Activated CD8-positive, alpha-beta memory T cell treated with anti-CD3 and anti-CD28 coated beads for 24 hours (primary cell): ENCODE results near the gene ADAMTSL1.

Experiments
- DNase-seq: peaks from one replicate; pipeline ENCODE4 v3.0.0-alpha.2; 2020

The ADAMTSL1 gene

DNA sequence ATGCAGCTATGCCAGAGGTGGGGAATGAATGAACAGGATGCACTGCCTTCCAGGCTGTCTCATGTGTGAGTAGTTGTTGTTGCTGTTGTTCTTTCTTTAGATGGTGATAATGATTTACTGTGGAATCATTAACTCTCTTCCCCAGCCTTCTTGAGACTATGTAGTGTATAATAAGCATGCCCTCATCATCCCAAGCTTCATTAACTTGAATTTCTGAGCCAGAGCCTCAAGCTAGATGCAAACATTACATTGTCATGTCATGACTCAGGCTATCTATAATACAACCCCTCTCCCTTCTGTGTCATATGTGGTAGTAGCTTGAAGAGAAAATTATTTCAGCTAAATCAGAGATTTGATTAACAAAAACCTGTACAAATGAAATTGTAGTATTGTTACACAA lies 10.0 kb upstream of the ADAMTSL1 start:
- no peak for DNase-seq

DNA sequence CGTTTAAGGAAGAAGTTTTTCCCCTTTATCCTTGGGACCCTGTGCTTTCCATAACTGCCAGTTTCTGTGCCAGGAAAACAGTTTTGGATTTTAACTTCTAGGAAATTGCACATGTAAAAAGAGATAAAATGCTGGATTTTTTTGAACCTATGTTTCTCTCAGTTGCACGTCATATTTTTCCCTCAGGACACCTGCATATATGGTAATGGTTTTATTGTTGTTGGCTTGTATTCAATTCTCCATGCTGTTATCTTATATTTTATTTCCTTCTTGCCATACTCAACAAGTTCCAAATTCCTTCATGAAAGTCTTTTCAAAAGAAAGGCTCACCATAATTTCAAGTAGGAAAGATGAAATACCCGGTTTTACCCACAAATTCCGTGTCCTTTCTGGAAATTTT lies 7.9 kb upstream of the ADAMTSL1 start:
- no peak for DNase-seq

DNA sequence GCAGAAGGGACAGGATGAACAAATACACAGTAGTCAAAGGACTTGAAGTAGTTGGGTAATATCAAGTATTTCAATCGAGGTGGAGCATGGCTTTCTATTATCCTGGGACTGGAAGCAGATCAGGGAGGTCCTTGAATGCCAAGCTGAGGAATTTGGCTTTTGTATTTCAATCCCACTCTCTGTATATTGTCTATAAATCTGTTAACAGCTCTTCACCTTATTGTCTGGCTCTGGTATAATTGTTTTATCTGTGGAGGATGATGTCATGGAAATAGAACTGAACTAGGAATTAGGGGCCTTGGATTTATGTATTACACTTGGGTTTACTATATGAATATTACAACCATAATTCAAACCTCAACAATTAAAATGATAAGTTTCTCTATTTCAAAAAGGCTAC lies 6.3 kb upstream of the ADAMTSL1 start:
- DNase-seq = no peak

DNA sequence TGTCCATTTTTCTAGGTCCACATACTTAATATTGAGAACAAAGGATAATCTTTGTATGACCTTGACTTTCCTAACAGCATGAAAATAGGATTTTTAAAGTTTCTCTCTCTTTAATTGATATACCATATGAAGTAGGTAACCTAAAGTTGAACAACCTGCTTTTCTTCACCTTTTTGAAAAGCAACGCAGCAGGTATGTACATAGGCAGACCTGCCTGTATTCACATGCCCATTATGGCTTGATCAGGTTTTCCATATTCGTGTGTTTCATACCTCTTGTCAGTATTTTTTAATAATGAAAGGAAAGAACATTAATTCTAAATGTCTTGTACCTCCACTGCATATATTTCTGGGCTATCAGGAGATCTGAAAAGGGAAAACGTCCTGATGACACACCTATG lies 1.5 kb upstream of the ADAMTSL1 start:
- DNase-seq = no peak

DNA sequence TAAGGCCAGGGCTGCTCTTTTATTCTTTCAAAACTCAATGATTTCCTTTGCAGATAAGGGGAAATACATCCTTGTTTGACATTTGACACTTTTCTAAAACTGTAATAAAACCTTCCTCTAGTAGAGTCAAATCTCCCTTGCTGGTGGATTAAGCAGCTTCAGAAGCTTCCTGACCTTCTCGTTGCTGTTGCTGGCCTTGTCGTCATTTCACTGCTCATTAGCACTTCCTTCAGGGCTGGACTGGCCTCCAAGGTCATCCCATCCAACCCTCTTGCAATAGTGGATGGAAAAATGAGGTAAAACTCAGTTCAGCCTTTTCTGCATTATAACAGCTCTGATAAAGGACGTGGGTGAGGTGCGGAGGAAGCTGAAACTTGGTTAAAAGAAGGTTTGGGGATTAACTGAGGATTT lies 1.1 kb upstream of the ADAMTSL1 start:
- no peak for DNase-seq

DNA sequence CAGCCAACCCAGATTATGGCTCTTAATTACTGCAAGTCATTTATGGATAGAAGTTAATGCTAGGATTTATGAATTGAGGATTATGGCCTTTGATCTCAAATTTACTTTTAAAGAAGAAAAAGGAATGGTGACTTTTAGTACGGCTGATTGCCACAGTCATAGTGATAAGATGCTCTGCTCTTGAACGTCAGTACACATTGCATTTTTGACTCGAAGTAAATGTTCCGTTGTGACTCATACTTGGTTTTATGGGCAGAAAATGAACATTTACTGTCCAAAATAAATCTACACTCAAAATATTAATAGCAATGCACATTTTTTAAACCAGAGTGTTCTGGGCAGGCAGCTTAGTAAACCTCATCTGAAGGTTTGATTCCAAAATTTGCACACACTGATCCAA lies 830 bp downstream of the ADAMTSL1 start:
- DNase-seq = no peak

DNA sequence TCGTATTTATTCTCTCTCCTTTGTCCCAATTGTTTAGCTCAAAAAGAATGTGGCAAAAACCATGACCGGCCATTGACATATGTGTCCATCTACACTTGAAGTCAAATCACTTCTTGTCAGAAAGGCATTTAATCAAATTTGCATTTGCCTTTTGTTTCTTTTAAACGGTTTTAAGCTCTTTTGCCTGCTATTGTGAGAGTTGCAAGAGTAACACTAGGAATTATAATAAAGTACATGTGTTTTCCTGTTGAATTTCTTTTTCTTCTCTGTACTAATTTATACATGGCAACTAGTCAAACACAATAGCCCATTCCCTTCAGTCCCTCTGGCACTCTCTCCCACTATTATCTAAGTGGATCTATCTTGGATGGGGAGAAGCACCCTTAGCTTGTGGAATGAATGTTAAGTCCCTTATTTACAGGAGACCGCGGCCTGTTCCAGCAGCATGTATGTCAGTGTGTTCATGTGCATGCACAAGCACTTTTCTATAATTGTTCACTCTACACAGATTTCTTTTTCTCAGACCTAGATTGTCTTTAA lies 3.2 kb downstream of the ADAMTSL1 start:
- no peak for DNase-seq

DNA sequence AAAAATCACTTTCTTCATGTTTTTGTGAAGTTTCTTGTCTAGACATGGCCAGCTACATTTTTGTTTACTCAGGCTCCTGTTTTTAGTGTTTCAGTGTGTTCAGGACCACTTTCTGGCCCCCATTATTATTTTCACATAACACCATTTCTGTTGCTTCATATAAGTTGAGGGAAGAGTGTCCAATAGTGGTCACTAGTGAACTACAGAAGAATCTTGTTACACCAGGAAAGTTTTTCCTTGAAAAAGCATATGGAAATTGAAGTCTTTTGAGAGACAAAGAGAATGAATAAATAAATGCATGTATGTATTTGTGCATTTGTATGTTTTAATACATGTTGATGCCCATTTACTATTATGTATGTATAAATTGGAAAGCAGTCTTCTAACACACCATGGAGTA lies 3.8 kb downstream of the ADAMTSL1 start:
- DNase-seq = no peak

DNA sequence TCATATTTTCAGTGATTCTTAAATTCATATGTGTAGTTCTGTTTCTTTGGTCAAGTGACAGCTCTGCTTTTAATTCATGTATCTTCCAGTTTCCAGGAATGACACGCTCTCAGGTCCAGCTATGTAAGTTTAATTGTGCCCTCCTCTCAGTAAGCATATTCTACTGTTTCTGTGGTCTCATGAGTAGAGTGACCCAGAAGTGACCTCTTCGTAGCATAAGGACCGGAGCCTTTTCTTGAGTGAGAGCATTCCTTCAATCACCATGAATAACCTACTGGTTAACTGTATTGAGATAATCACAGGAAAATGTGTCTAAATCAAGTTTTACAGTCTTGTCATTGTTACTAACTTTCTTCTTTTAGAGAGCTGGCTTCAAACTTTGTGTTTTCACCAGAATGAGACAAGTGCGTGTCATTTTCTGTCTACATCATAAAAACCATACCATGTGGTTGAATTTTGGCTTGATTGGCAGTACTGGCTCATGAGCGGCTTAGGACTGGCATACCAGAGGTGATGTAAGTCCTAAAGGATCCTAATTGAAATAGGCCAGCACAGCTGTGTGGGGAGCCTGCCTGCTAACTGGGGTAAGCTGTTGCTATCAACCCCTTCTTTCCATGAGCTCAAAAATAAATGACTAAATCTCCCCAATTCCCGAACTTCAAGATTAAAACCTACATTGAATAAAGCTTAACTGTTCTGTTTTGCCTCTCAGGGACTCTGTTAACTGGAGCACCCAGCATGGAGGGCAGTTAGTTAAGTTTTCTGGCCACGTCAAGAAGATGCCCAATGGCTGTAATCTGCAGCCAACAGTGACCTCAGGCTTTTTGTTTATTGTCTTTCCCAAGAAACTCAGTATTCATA lies 4.8 kb downstream of the ADAMTSL1 start:
- DNase-seq = no peak

DNA sequence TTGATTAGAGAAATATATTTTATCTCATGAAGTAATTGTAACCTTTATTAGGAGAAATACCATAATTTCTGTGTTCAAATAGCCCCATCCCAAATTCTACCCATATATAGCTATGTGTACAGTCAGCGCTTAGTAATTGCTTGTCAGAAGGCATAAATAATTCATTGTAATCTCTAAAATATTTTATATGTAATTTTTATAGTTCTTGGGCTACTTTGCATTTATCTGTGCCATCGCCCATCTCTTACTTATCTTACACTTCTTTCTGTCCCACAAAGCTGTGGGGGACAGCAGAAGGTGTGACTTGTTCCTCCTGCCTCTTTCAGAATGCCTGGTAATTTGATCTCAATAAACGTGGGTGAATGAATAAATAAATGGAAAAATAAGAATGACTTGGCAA lies 5.5 kb downstream of the ADAMTSL1 start:
- DNase-seq = no peak

DNA sequence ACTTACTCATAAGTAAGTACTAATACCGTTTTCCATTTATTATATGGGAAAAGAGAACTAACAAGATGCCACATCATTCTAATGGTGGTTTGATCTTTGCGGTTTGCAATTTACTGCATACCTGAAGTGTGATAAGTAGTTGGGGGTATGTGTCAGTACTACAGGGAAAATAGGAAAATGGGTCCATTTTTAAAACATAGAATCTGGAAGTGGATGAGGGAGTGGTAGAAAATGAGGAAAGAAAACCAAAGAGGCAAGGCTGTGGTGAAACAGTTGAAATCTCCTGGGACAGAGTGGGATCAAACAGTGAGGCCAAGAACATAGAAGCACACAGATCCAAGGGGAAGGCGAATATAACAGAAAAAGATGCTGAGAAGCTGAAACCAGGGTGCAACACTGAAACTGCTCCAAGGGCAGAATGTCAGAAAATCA lies 6.7 kb downstream of the ADAMTSL1 start:
- DNase-seq = no peak

DNA sequence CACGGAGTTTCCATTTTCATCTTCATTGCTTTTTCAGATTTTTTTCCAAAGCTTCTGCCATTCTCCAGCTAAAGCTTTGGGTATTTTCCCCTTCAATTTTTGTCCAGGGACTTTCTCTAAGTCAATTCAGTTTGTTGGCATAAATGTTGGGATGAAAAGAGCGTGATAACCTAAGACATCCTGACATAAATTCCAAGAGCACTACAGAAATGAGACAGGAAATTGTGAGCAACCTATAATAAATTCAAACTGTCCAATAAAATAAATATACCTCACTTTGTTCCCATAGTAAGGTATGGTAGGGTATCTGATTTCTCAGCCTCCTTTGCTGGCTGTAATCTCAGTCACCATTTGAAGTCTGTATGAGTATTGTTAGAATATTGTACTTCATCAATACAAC lies 8.4 kb downstream of the ADAMTSL1 start:
- DNase-seq = no peak

DNA sequence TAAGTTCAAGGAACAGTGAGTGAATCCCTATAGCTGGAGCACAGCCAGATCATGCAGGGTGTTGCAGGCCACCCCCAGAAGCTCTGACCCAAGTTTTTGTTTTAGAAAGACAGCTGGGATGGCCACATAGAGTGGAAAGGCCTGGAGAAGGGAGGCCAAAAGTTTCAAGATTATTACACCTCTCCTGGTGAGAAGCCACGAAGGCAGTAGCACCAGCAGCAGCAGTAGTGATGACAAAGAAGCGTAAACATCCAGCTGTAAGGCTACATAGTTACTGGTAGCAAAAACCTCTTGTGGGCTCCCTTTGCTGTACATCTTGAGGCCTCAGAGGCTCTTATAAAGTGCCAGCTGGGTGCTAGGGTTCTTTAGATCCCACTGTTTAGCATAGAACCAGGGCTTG lies 11.8 kb downstream of the ADAMTSL1 start:
- no peak for DNase-seq

DNA sequence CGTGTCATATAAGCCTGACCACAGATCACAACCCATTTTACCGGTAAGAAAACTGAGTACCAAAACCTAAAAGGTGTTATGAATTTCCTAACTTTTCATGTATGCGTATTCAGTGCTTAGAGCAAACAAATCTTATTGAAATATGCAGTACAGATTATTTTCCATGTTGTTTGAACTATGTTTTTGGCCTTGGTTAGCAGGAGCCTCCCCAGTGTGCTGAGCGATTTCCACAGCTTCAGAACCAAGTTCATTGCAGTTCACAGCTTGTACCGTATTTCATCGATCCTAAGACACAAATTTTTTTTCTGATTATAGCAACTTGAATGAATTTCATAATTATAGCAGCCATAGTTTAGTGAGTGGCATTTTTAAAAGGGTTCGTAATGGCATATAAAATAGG lies 13.7 kb downstream of the ADAMTSL1 start:
- DNase-seq = no peak

DNA sequence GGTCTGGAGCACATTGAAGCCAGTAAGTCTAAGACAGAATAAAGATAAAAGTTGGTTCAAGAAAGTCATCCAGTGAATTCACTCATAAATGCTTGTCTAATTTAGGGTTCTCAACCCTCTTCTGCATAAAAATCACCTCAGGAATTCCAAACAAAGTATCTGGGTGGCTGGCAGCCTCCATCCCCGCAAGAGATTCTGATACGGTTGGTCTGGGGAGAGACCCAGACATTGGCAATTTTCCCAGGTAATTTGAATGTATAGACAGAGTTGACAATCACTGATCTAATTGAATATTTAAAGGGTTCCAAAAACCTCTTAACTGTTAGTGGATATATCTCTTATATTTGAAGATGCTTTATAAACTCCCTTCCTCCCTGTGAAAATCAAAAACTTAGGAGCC lies 14.9 kb downstream of the ADAMTSL1 start:
- DNase-seq = no peak

DNA sequence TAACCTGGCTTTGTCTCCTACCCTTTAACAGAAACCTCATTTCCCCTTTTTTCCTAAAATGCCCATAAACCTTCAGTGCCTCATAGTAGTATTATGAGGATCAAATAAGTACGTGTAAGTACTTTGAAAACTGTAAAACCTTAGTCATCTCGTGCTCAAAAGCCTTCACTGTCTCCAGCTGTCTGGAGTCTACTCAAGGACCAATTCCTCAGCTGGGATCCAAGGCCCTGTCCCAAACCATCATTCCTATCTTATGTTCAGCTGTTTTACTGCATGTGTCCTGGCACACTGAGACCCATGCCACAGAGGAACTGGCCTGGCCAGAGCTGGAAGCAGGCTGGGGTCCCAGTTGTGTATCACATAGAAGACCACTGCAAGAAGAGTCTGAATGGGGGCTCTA lies 15.9 kb downstream of the ADAMTSL1 start:
- no peak for DNase-seq

DNA sequence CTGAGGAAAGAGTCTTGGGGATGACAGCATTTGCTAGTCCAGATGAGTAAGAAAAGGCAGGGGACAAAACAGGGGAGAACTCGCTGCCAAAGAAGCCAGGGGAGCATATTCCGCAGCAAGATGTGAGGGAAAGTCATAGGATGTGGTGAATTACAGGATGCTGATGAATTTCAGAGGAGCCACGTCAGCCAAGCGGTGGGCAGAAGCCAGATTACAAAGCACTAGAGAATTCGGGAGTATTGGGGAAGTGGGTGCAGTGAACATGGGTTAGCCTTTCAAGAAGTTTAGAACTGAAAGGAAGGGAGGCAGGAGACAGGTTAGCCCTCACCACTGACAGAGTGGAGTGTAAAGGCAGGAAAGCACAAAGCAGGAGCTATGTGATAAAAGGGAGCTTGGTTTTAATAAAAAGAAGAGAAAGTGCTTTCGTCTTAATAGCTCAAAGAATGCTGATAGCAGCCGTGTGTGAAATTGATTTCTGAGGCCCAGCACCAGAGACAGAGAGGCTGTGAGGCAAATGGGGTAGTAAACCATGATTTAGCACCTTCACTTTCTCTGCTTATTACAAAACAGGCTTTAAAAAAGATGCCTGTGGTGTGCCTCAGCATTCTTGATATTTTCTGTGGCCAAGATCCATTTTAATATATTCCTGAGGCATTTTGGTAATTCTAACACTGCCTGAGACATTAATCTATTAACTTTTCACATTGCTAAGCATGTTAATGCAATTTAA lies 16.9 kb downstream of the ADAMTSL1 start:
- no peak for DNase-seq

DNA sequence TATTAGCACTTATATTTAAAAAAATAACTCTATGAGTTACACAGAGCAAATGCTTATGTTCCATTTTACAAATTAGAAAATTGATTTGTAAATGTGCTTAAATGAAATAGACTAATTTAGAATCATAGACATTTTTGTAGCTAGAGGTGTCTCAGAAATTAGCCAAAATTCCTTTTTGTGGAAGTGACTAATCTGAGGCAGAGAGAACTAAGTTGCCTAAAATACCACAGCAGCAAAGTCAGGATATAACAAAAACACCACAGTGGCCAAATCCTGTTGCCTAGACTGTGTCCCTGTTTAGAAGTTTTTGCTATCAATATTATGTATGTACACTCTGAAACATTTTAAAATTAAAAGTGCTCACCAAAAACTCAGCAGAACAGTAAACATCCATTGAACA lies 18.7 kb downstream of the ADAMTSL1 start:
- no peak for DNase-seq

DNA sequence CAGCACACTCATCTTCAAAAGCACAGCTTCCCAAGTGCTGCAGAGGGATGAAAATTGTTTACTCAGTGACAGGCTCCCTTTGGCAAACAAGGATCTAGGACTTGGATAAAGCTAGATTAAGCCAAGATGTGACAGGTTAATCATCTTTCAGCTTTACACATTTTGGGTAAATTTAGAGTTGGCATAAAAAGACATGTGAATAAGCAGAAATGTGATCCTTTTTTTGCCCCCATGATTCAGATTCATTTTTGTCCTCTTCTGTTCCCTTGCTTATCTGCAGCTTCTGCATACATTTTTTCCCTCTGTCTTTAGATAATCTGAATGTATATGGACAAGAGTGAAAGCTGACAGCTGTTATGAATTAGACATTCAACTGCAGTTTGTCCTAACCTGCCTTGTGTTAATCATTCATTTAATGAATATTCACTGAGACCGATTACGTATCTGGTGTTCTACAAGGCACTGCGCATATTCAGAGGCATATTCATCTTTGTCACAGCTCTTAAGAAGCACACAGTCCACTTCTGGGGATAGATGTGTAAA lies 19.6 kb downstream of the ADAMTSL1 start:
- DNase-seq = no peak

DNA sequence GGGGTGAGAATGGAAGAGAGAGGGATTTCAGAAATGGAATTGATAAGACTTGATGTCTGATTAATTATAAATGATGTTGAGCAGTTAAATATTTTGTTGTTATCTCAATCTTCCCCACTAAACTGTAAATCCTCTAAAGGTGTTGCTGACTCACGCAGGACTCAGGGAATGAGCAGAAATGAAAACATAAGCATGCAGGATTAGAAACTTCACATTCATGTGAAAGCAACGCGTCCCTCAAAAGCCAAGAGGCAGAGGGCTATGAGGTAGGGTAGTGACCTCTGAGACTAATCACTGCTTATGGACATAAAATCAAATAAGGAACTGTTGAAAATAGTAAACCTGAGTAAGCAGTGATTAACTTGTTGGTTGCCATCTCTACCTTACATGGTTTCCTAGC lies 21.1 kb downstream of the ADAMTSL1 start:
- DNase-seq = no peak

DNA sequence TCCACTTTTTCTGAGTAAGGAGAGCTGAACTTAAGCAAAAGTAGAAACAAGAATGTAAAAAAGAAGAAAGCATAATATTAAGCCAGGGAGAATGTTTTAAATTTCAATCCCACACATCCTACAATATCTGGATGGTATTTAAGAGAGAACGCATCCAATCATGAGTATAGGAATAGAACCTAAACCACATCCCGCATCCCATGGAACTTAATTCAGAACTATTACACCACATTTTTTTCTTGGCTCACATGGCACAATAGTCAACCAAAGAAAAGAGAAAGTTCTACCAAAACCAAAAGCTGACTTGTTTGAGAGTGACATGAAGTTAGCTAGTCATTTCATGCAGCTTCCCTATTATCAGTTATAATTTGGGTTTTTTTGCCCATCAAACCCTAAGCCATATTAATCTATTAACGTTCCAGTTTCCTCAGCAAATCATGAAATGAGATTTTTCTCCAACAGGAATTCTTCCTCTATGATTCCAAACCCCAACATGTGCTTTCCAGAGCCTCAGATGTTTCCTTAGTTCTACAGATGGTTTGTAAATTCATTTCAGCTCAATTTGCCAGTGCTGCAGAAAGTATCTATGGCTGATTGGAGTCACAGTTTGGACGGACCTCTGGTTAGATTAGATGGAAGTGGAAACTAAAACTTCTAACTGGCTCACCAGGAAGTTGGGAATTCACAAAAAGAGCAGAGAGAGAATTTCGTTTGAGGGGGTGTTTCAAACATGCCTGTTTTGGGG lies 22.5 kb downstream of the ADAMTSL1 start:
- no peak for DNase-seq

DNA sequence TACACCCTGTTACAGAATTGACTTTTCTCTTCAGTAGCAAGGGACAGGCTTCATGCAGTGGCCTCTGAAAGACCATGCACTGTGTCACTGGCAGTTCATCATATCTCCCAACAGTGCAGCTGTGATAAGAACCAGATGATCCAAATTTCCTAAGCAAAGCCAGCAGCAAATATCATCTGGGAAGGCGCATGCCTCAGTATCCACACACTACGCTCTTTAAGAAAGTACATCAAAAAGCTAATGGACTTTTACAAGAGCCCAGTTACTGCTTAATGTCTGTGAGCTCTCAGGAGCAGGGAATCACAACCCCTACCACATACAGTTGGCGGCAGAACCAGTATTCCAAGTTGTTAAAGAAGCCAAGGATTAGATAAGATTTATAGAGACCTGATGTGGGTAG lies 25.1 kb downstream of the ADAMTSL1 start:
- no peak for DNase-seq

DNA sequence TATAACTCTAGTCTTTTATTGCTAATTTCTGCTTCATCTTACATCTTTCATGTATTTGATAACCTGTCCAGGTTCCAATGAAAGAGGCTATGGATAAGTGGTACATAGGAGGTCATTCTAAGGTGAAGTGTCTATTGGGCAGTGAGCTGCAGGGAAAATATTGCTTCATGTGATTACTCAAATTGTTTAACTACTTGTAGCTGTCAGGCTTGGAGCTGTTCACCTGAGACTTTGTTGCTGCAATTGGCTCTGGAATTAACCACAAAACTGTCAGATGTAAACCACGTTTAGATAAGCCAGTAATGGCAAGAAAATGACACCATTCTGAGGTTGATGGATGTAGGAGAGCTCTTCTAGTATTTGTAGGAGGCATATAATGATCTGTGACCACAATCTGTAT lies 26.0 kb downstream of the ADAMTSL1 start:
- no peak for DNase-seq
